SU-DHL-6 (cell line): ENCODE results near the gene CCNF.
A peak's percentile ranks its signal among the peaks of the same experiment; 100 is the strongest.

Experiments used
- H2AFZ ChIP-seq: fragments of 200-600 bp; sonication (generic); 2 replicates; pipeline ENCODE4 v1.6.1; 2014; ENCODE audit warnings: low read depth, mild to moderate bottlenecking, moderate library complexity, mixed read lengths, antibody characterized with exemption, low read length; ENCODE audit not compliant: severe bottlenecking
- H3F3A ChIP-seq: fragments of 200-600 bp; shearing (Covaris generic); 2 replicates; pipeline ENCODE4 v1.6.0; 2016; ENCODE audit warnings: antibody characterized with exemption, mild to moderate bottlenecking; ENCODE audit not compliant: insufficient read depth
- H3K27ac ChIP-seq: fragments of 200-600 bp; sonication (generic); 2 replicates; pipeline ENCODE4 v1.5.1; 2016; ENCODE audit warnings: low read depth, mild to moderate bottlenecking, low read length, moderate library complexity, mixed read lengths
- H3K27me3 ChIP-seq: fragments of 200-600 bp; sonication (generic), shearing (Covaris generic); 2 replicates; pipeline ENCODE4 v1.6.0; 2014; ENCODE audit warnings: mild to moderate bottlenecking, low read length
- H3K36me3 ChIP-seq: fragments of 200-600 bp; sonication (generic); 2 replicates; pipeline ENCODE4 v1.6.1; 2014; ENCODE audit warnings: mild to moderate bottlenecking, low read length, mixed read lengths
- H3K4me2 ChIP-seq: fragments of 300-600, 200-600 bp; shearing (Covaris generic), sonication (generic); 2 replicates; pipeline ENCODE4 v1.6.0; 2014; ENCODE audit warnings: low read length, low read depth, mild to moderate bottlenecking; ENCODE audit not compliant: poor library complexity, severe bottlenecking
- H3K4me3 ChIP-seq: fragments of 200-600 bp; sonication (generic); 2 replicates; pipeline ENCODE4 v1.5.1; 2014; ENCODE audit warnings: antibody characterized with exemption, low read length, mild to moderate bottlenecking, mixed read lengths; ENCODE audit not compliant: insufficient read depth, poor library complexity, severe bottlenecking
- H3K79me2 ChIP-seq: fragments of 200-600 bp; sonication (generic); 2 replicates; pipeline ENCODE4 v1.6.1; 2014; ENCODE audit warnings: mild to moderate bottlenecking, low read length, moderate library complexity; ENCODE audit not compliant: insufficient read depth
- H3K9ac ChIP-seq: fragments of 200-600 bp; sonication (generic); 2 replicates; pipeline ENCODE4 v1.7.0; 2014; ENCODE audit warnings: mild to moderate bottlenecking, low read length
- H3K9me2 ChIP-seq: fragments of 200-600 bp; sonication (generic); replicated peaks from 2 replicates; pipeline ENCODE4 v1.6.1; 2014; ENCODE audit warnings: low read length; ENCODE audit not compliant: insufficient read depth
- H3K9me3 ChIP-seq: fragments of 200-600 bp; sonication (generic); 2 replicates; pipeline ENCODE4 v1.6.1; 2014; ENCODE audit warnings: low read length, mixed read lengths; ENCODE audit not compliant: insufficient read depth
- H4K20me1 ChIP-seq: fragments of 200-600 bp; sonication (generic); 2 replicates; pipeline ENCODE4 v1.6.1; 2014; ENCODE audit warnings: low read depth, mild to moderate bottlenecking, antibody characterized with exemption, low read length, moderate library complexity, mixed read lengths
- CTCF ChIP-seq: fragments of 200-600 bp; sonication (generic); IDR thresholded peaks from one replicate; pipeline ENCODE4 v1.5.1; 2017; ENCODE audit warnings: antibody characterized with exemption, mild to moderate bottlenecking, low read length, moderate library complexity; ENCODE audit not compliant: insufficient read depth, poor library complexity, severe bottlenecking
- EZH2phosphoT487 ChIP-seq: fragments of 200-600 bp; sonication (generic), shearing (Covaris generic); conservative IDR thresholded peaks from 2 replicates; pipeline ENCODE4 v1.6.1; 2018; ENCODE audit warnings: mild to moderate bottlenecking, antibody characterized with exemption, low read length, moderate library complexity, mixed read lengths

Gene CCNF

GRCh38 chr16:2472488-2472864, 43.2 kb downstream of the CCNF start:
- no peaks in the 10 kb centered on the region for H3K9me2 ChIP-seq
- no peaks in the 10 kb centered on the region for H3K79me2 ChIP-seq
- H2AFZ ChIP-seq = no peak overlapping the region
- no peak overlapping the region for H3K4me3 ChIP-seq
- H3K9me3 ChIP-seq = no peaks in the 10 kb centered on the region
- H3K36me3 ChIP-seq = no peaks in the 10 kb centered on the region
- TF ChIP-seq CTCF (no peak), EZH2phosphoT487 (no peak)
- H3K9ac ChIP-seq = no peak overlapping the region
- H3F3A ChIP-seq = peaks cover 12% of the 10 kb centered on the region; the same call in 1 of the 2 replicates
- H3K27ac ChIP-seq = no peak overlapping the region
- H4K20me1 ChIP-seq = no peaks in the 10 kb centered on the region; the same call in 1 of the 2 replicates
- no peak overlapping the region for H3K4me2 ChIP-seq
- no peaks in the 10 kb centered on the region for H3K27me3 ChIP-seq

GRCh38 chr16:2472885-2473445, 43.7 kb downstream of the CCNF start:
- H3K9ac ChIP-seq = peak overlapping the region; percentile 98; the same call in 1 of the 2 replicates
- no peaks in the 10 kb centered on the region for H3K36me3 ChIP-seq
- peak overlapping the region; percentile 65 for H3K4me2 ChIP-seq

GRCh38 chr16:2473446-2473926, 44.2 kb downstream of the CCNF start:
- H3K9me3 ChIP-seq = no peaks in the 10 kb centered on the region
- TF ChIP-seq EZH2phosphoT487 (no peak), CTCF (no peak)
- peak overlapping the region; percentile 65 for H3K4me2 ChIP-seq
- H3K9me2 ChIP-seq = no peaks in the 10 kb centered on the region
- peak overlapping the region; percentile 98; the same call in 1 of the 2 replicates for H3K9ac ChIP-seq
- H3K4me3 ChIP-seq = no peak overlapping the region
- H3K36me3 ChIP-seq = no peaks in the 10 kb centered on the region
- H3K27me3 ChIP-seq = no peaks in the 10 kb centered on the region
- peaks cover 12% of the 10 kb centered on the region; the same call in 1 of the 2 replicates for H3F3A ChIP-seq
- no peak overlapping the region for H2AFZ ChIP-seq
- no peak overlapping the region for H3K27ac ChIP-seq
- H4K20me1 ChIP-seq = no peaks in the 10 kb centered on the region; the same call in 1 of the 2 replicates
- H3K79me2 ChIP-seq = no peaks in the 10 kb centered on the region

More at GRCh38 chr16:2472885-2473445, 43.7 kb downstream of the CCNF start:
- TF ChIP-seq CTCF (no peak), EZH2phosphoT487 (no peak)
- Histone ChIP-seq H3K9me3 (no peaks in the 10 kb centered on the region), H3K79me2 (no peaks in the 10 kb centered on the region), H3K9me2 (no peaks in the 10 kb centered on the region), H3K27ac (no peak overlapping the region), H4K20me1 (no peaks in the 10 kb centered on the region; the same call in 1 of the 2 replicates), H3K27me3 (no peaks in the 10 kb centered on the region), H3F3A (peaks cover 12% of the 10 kb centered on the region; the same call in 1 of the 2 replicates), H2AFZ (no peak overlapping the region), H3K4me3 (no peak overlapping the region)
